Endothelial cell of umbilical vein (primary cell): Measurements from ENCODE around the gene LGI2. TPM values are rescaled to one million over a fixed set of nuclear protein-coding genes. Genes with fewer than 3 reads are reported as not detected.

Experiments
- BruUV-seq: library from RNA; stranded (reverse); fragments of 400-500 nt; replicated peaks from 2 replicates; lab custom pipeline; 2021; lab: Mats Ljungman, UMichigan
- CTCF ChIA-PET: fragments of 300-600, 350-600 bp; sonication (Branson Sonifier 250); formaldehyde crosslinking; loops from one replicate; lab custom pipeline; 2021; ENCODE audit warnings: antibody characterized with exemption, inconsistent platforms; lab: Charles Lee
- POLR2A ChIA-PET: fragments of 300-600, 350-600 bp; sonication (Branson Sonifier 250); formaldehyde crosslinking; loops from one replicate; lab custom pipeline; 2021; ENCODE audit warnings: antibody characterized with exemption, inconsistent platforms; lab: Charles Lee
- DNase-seq: peaks from one replicate; pipeline ENCODE4 v3.0.0-alpha.2; 2011; ENCODE audit warnings: low read depth, low spot score
- FAIRE-seq: peaks from 2 replicates; lab custom pipeline; 2011; peaks lifted over from hg19 to GRCh38; lab: Jason Lieb, UNC
- H2AFZ ChIP-seq: 2 replicates; pipeline ENCODE4 v1.6.0; 2012; ENCODE audit warnings: low read depth, low read length, control low read depth, inconsistent platforms
- H3K27ac ChIP-seq: 2 replicates; pipeline ENCODE4 v1.5.1; 2011; ENCODE audit warnings: low read depth, mild to moderate bottlenecking, control low read depth, low read length, moderate library complexity; ENCODE audit not compliant: insufficient read depth
- H3K27me3 ChIP-seq, 2 experiments: 2 replicates each; pipeline versions ENCODE4 v1.6.0 to v1.6.1; 2011; ENCODE audit warnings: low read length in 2 of 2, mixed read lengths in 1 of 2; ENCODE audit not compliant: control insufficient read depth in 2 of 2, insufficient read depth in 2 of 2
- H3K36me3 ChIP-seq, 2 experiments: 2 replicates in 1 of 2; 3 replicates in 1 of 2; pipeline ENCODE4 v1.5.1; 2011; ENCODE audit warnings: low read length in 2 of 2, mild to moderate bottlenecking in 1 of 2, moderate library complexity in 1 of 2; ENCODE audit not compliant: control insufficient read depth in 2 of 2, insufficient read depth in 2 of 2; ENCODE audit errors: extremely low read depth in 1 of 2
- H3K4me1 ChIP-seq: 3 replicates; pipeline ENCODE4 v1.5.1; 2011; ENCODE audit warnings: mild to moderate bottlenecking, low read length; ENCODE audit not compliant: control insufficient read depth, insufficient read depth; ENCODE audit errors: extremely low read depth
- H3K4me2 ChIP-seq: 2 replicates; pipeline ENCODE4 v1.6.1; 2011; ENCODE audit warnings: low read length, control low read depth, mixed read lengths; ENCODE audit not compliant: insufficient read depth
- H3K4me3 ChIP-seq, 3 experiments: fragments of 200-600 bp in 1 of 3; sonication (generic), shearing (Covaris generic) in 1 of 3; replicated peaks in 1 of 3; 2 replicates each; pipeline ENCODE4 v1.5.1; 2011 to 2016; ENCODE audit warnings: control low read depth in 3 of 3, low read length in 3 of 3, mild to moderate bottlenecking in 2 of 3, inconsistent platforms in 1 of 3, low read depth in 1 of 3, moderate library complexity in 1 of 3; ENCODE audit not compliant: insufficient read depth in 1 of 3
- H3K79me2 ChIP-seq: 2 replicates; pipeline ENCODE4 v1.6.0; 2012; ENCODE audit warnings: low read length, inconsistent platforms; ENCODE audit not compliant: control insufficient read depth, insufficient read depth
- H3K9ac ChIP-seq: replicated peaks from 2 replicates; pipeline ENCODE3; 2011; ENCODE audit warnings: low read length, control low read depth; ENCODE audit not compliant: insufficient read depth; ENCODE audit errors: extremely low read depth
- H3K9me1 ChIP-seq: replicated peaks from 3 replicates; pipeline ENCODE4 v1.6.0; 2011; ENCODE audit warnings: mild to moderate bottlenecking, low read length; ENCODE audit not compliant: control insufficient read depth, insufficient read depth; ENCODE audit errors: extremely low read depth
- H3K9me3 ChIP-seq: replicated peaks from 2 replicates; pipeline ENCODE4 v1.5.1; 2012; ENCODE audit warnings: low read length, inconsistent platforms; ENCODE audit not compliant: control insufficient read depth, insufficient read depth
- H4K20me1 ChIP-seq: replicated peaks from 2 replicates; pipeline ENCODE3; 2011; ENCODE audit warnings: mild to moderate bottlenecking, low read length; ENCODE audit not compliant: control insufficient read depth, insufficient read depth; ENCODE audit errors: extremely low read depth
- EZH2 ChIP-seq: IDR thresholded peaks from 2 replicates; pipeline ENCODE4 v1.6.1; 2012; ENCODE audit warnings: borderline replicate concordance, low read depth, mild to moderate bottlenecking, moderate library complexity, low read length, inconsistent platforms; ENCODE audit not compliant: severe bottlenecking
- GATA2 ChIP-seq: IDR thresholded peaks from 2 replicates; pipeline ENCODE4 v1.7.0; 2011; ENCODE audit warnings: low read depth, mild to moderate bottlenecking, moderate library complexity, mixed read lengths, low read length; ENCODE audit not compliant: insufficient read length, insufficient read depth
- MYC ChIP-seq: IDR thresholded peaks from one replicate; pipeline ENCODE4 v1.6.1; 2011; ENCODE audit warnings: mild to moderate bottlenecking, low read depth, low read length
- POLR2A ChIP-seq: IDR thresholded peaks from 2 replicates; pipeline ENCODE4 v1.6.1; 2012; ENCODE audit warnings: low read depth, mild to moderate bottlenecking, control low read depth, low read length
- dilution Hi-C: fragments of 300-500 bp; cut with MboI; formaldehyde crosslinking; loops from one replicate; pipeline ENCODE4 v1.15.0; 2019; ENCODE audit warnings: low sequenced_read_pairs; ENCODE audit not compliant: extremely low pct_ligation_motif_present
- intact Hi-C: fragments of 100-400 bp; cut with micrococcal nuclease; formaldehyde crosslinking; loops from one replicate; pipeline ENCODE4 v1.10.0; 2022
- polyA plus RNA-seq, 4 experiments: library from polyadenylated mRNA; depleted of rRNA in 3 of 4; stranded (reverse) in 3 of 4; unstranded in 1 of 4; fragments of >200 nt; gene quantifications; 2 replicates each; pipeline versions ENCODE4 v1.2.1 to v1.2.3, GENCODE V29; 2011 to 2012; ENCODE audit warnings: missing spikeins in 1 of 4
- total RNA-seq: library from RNA; stranded (reverse); gene quantifications from 2 replicates; pipeline ENCODE4 v1.2.3, GENCODE V29; 2021

LGI2 gene
- total and polyA plus RNA-seq, 2 donors (not counting 3 experiments of a cell fraction or from before 2014, with no cell fraction given): not detected

DNA sequence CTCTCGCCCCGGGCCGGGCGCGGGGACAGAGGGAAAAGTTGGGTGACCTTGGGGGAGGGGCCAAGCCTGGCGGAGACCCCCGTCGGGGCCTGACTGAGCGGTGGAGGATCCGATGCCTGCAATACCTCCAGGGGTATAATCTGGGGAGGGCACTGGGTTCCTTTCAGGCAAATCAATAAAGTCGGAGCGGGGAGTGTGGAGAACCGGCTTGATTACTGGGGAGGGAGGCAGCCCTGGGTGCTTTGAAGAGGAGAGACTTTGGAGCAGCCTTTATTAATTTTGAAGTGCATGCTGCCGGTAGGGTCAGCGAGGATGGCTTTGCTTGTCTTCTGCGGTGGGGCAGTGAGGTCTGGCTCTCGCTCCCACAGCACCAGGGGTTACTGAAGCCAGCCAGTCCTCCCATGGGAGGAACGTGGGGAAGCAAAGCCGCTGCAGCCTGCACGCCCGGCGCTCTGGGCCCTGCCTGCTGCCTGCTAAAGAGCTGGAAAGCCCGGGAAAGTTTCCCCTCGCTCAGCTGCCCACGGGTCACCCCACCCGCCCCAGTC lies 403 bp upstream of the LGI2 start:
- peak; percentile 77 for TF ChIP-seq EZH2
- no peak for TF ChIP-seq POLR2A
- dilution Hi-C loops (no loop called here), intact Hi-C loops (no loop called here)
- H3K4me2 ChIP-seq: no peak overlapping the region
- no peak overlapping the region for H3K4me3 ChIP-seq
- H3K9me1 ChIP-seq: no peaks in the 10 kb centered on the region
- CTCF ChIA-PET: interaction anchor here (1.3 to 1.5 kb wide), 2 partner anchors 9 to 15 kb away, joined by 5 to 6 read pairs; no protein-coding TSS in a partner anchor
- no peak for DNase-seq
- H2AFZ ChIP-seq: no peak overlapping the region
- H3K4me1 ChIP-seq: no peaks in the 10 kb centered on the region
- FAIRE-seq: no peak
- H3K79me2 ChIP-seq: no peaks in the 10 kb centered on the region
- no peaks in the 10 kb centered on the region for H3K9me3 ChIP-seq
- no peaks in the 10 kb centered on the region for H3K36me3 ChIP-seq
- H3K27me3 ChIP-seq: peaks cover 52 to 70% of the 10 kb centered on the region in 2 experiments
- no peak overlapping the region for H3K27ac ChIP-seq
- POLR2A ChIA-PET: no interaction called here
- H3K9ac ChIP-seq: no peak overlapping the region
- no peaks in the 10 kb centered on the region for H4K20me1 ChIP-seq
- no TSS peak for BruUV-seq

DNA sequence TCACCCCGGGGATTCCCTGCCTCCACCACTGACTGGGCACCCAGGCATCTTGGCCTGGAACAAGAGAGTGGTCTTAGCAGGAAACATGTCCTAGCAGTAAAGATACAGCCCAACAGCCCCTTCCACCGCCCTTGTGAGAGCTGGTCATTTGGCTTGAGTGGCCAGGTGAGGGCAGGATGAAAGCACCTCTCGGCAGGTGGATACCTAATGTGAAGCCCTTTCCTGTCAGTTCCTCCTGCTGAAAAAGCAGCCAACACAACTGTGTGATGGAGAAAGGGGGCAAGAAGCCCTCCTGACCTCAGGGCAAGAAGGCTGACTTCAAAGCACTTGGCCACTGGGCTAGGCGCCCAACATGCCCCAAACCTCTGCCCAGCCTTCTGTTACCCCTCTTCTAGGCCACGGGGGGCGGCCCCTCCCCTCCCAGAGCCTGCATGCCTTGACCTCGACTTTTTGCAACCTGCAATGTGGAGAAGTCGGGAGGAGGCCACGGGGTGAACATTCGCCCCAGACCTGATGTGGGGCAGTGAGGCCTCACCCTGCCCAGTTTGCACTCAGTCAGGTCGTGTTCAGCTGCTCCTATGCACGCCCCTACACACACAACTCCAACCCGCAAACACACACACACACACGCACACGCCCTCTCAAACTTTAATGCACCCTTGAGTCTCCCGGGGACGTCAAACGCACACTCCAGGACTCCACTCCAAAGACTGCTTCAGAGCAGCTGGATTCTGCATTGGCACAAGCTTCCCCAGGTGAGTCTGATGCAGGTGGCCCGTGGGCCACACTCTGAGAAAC lies 1.1 kb downstream of the LGI2 start:
- Histone ChIP-seq H3K9me3 (no peaks in the 10 kb centered on the region), H4K20me1 (no peaks in the 10 kb centered on the region), H3K4me3 (no peak overlapping the region), H3K27ac (no peak overlapping the region), H3K36me3 (no peaks in the 10 kb centered on the region), H3K9ac (no peak overlapping the region), H3K4me1 (no peaks in the 10 kb centered on the region), H3K9me1 (no peaks in the 10 kb centered on the region), H3K4me2 (no peak overlapping the region), H3K27me3 (peaks cover 55 to 72% of the 10 kb centered on the region in 2 experiments), H2AFZ (no peak overlapping the region), H3K79me2 (no peaks in the 10 kb centered on the region)
- TF ChIP-seq EZH2 (peak; percentile 48), MYC (no peak), GATA2 (no peak)
- ChIA-PET CTCF (no interaction called here), POLR2A (no interaction called here)
- no peak for FAIRE-seq
- dilution Hi-C loops (no loop called here), intact Hi-C loops (no loop called here)
- BruUV-seq: no TSS peak
- no peak for DNase-seq
